Endometrial microvascular endothelial cells (primary cell): ENCODE data around the gene CLDN2. TPM values are rescaled to one million over a fixed set of nuclear protein-coding genes. Genes with fewer than 3 reads are reported as not detected.
"Not testable (repeated sequence)": the region's sequence is repeated elsewhere in the genome, so short reads cannot be mapped to it uniquely, and the experiment has no call there.

ENCODE experiments used
- in situ Hi-C: cut with HindIII; loops from 2 replicates; pipeline ENCODE4 v1.10.0; 2017; ENCODE audit warnings: low sequenced_read_pairs, low pct_unique_long_range_greater_than_20kb; ENCODE audit errors: inconsistent ontology term
- total RNA-seq: library from RNA; depleted of rRNA; stranded (reverse); fragments of >200 nt; gene quantifications from one replicate; pipeline ENCODE4 v1.2.3, GENCODE V29; 2015; ENCODE audit errors: inconsistent ontology term

The CLDN2 gene
- total RNA-seq, 1 donor from 2014 or later = not detected

GRCh38 chrX:106952538-106952937, 32.3 kb downstream of the CLDN2 start:
- in situ Hi-C loops = no loop called here

GRCh38 chrX:106952988-106953387, 32.8 kb downstream of the CLDN2 start:
- in situ Hi-C loops = no loop called here

- in situ Hi-C loops = no loop called here
Observed at GRCh38 chrX:106954041-106954440, 33.8 kb downstream of the CLDN2 start.

GRCh38 chrX:106955004-106955772, 35.0 kb downstream of the CLDN2 start:
- in situ Hi-C loops = no loop called here

GRCh38 chrX:106957856-106958255, 37.7 kb downstream of the CLDN2 start:
- in situ Hi-C loops = no loop called here

- in situ Hi-C loops = no loop called here
Observed at GRCh38 chrX:106959901-106960300, 39.7 kb downstream of the CLDN2 start.

- in situ Hi-C loops = no loop called here
Observed at GRCh38 chrX:106963111-106963510, 42.9 kb downstream of the CLDN2 start.

- in situ Hi-C loops = no loop called here
Observed at GRCh38 chrX:106964290-106964689, 44.1 kb downstream of the CLDN2 start.

GRCh38 chrX:106966547-106966946, 46.3 kb downstream of the CLDN2 start:
- in situ Hi-C loops = not testable (repeated sequence)

GRCh38 chrX:106972896-106973295, 52.7 kb downstream of the CLDN2 start:
- in situ Hi-C loops = no loop called here

- in situ Hi-C loops = no loop called here
Observed at GRCh38 chrX:106973433-106974149, 53.4 kb downstream of the CLDN2 start.

- in situ Hi-C loops = no loop called here
Observed at GRCh38 chrX:106976416-106976815, 56.2 kb downstream of the CLDN2 start.

Other genes with a start within 250 kb of the CLDN2 start
- 0.37 TPM for gene RNF128, start 193.7 kb upstream of the CLDN2 start, total RNA-seq
- gene TBC1D8B, start 117.7 kb upstream of the CLDN2 start, total RNA-seq = 5.1 TPM
- not detected for gene RIPPLY1, start 17.1 kb upstream of the CLDN2 start, total RNA-seq
- gene MORC4, start 79.8 kb downstream of the CLDN2 start, total RNA-seq = 9.5 TPM
- 11.1 TPM for gene RBM41, start 198.4 kb downstream of the CLDN2 start, total RNA-seq